Adipocyte (in vitro differentiated cells): ENCODE results near the gene LMAN2L.

ENCODE experiments used
- DNase-seq: peaks from one replicate; pipeline ENCODE4 v3.0.0-alpha.2; 2015; ENCODE audit warnings: low read depth
- H3K27me3 ChIP-seq: replicated peaks from 2 replicates; pipeline ENCODE4 v1.7.0; 2013; ENCODE audit warnings: mild to moderate bottlenecking, low read length, moderate library complexity; ENCODE audit not compliant: control insufficient read depth, insufficient read depth
- H3K36me3 ChIP-seq: 2 replicates; pipeline ENCODE4 v1.7.0; 2013; ENCODE audit warnings: low read length, mild to moderate bottlenecking, moderate library complexity; ENCODE audit not compliant: control insufficient read depth, insufficient read depth, severe bottlenecking
- H3K4me1 ChIP-seq: 2 replicates; pipeline ENCODE4 v1.7.0; 2013; ENCODE audit warnings: mild to moderate bottlenecking, low read length, moderate library complexity; ENCODE audit not compliant: control insufficient read depth, insufficient read depth
- H3K4me3 ChIP-seq: 2 replicates; pipeline ENCODE4 v1.7.0; 2013; ENCODE audit warnings: mild to moderate bottlenecking, low read length, moderate library complexity
- H3K9ac ChIP-seq: 2 replicates; pipeline ENCODE4 v1.7.0; 2013; ENCODE audit warnings: mild to moderate bottlenecking, low read length, moderate library complexity
- H3K9me3 ChIP-seq: 2 replicates; pipeline ENCODE4 v1.7.0; 2013; ENCODE audit warnings: mild to moderate bottlenecking, low read length, moderate library complexity; ENCODE audit not compliant: control insufficient read depth

The LMAN2L gene

DNA sequence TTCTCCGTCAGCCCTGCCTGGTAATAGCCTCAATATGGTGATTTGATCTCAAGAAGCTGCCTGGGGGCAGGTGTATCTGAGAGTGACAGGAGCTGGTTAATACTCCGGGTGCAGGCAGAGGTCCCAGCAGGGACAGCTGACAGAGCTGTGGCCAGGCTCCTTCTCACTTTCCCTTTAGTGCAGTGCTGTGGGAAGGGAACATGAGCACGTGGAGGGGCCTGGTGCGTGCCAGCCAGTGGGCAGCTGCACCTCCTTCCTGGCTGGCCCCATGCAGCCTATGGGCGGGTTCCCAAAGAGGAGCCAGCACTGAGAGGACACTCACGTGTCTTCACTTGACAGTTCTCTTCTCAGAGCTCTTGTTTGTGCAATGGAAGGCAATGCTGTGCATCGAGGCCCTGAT, 29.9 kb upstream of the LMAN2L start:
- no peak for DNase-seq
- Histone ChIP-seq H3K4me1 (no peaks in the 10 kb centered on the region), H3K9ac (no peak overlapping the region), H3K9me3 (no peaks in the 10 kb centered on the region), H3K36me3 (no peaks in the 10 kb centered on the region), H3K4me3 (no peak overlapping the region), H3K27me3 (no peaks in the 10 kb centered on the region)

GRCh38 chr2:96768083-96768561, 28.3 kb upstream of the LMAN2L start:
- H3K4me3 ChIP-seq = no peak overlapping the region

GRCh38 chr2:96767135-96767871, 27.4 kb upstream of the LMAN2L start:
- H3K4me1 ChIP-seq = peaks cover 16% of the 10 kb centered on the region
- H3K36me3 ChIP-seq = no peaks in the 10 kb centered on the region
- H3K4me3 ChIP-seq = no peak overlapping the region
- no peak overlapping the region for H3K9ac ChIP-seq
- no peak for DNase-seq
- no peaks in the 10 kb centered on the region for H3K27me3 ChIP-seq
- H3K9me3 ChIP-seq = no peaks in the 10 kb centered on the region

More at GRCh38 chr2:96768083-96768561, 28.3 kb upstream of the LMAN2L start:
- Histone ChIP-seq H3K4me1 (peaks cover 8% of the 10 kb centered on the region), H3K9ac (no peak overlapping the region), H3K9me3 (no peaks in the 10 kb centered on the region), H3K27me3 (no peaks in the 10 kb centered on the region), H3K36me3 (no peaks in the 10 kb centered on the region)
- no peak for DNase-seq

DNA sequence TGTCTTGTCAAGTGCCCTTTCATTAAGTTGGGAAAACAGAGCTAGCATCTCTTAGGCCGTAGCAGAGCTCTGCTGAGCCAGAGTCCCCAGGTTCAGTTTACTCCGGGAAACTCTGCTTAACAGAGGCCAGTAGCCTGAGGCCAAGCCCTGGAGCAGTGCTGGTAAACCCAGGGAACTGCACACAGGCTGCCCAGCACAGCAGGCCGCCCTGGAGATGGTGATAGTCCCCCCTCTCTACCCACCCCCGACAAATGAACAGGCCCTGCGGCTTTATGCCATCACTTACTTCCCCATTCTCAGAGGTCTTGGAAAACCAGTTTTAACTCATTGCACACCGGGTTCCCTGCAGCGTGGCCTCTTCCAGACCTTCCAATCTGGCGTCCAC, 24.4 kb upstream of the LMAN2L start:
- no peaks in the 10 kb centered on the region for H3K36me3 ChIP-seq
- H3K4me3 ChIP-seq = no peak overlapping the region
- peaks cover 30% of the 10 kb centered on the region for H3K4me1 ChIP-seq
- H3K9ac ChIP-seq = no peak overlapping the region
- H3K9me3 ChIP-seq = no peaks in the 10 kb centered on the region
- H3K27me3 ChIP-seq = no peaks in the 10 kb centered on the region
- DNase-seq = no peak

GRCh38 chr2:96763511-96764252, 23.8 kb upstream of the LMAN2L start:
- Histone ChIP-seq H3K9ac (no peak overlapping the region), H3K36me3 (no peaks in the 10 kb centered on the region), H3K27me3 (no peaks in the 10 kb centered on the region), H3K4me3 (no peak overlapping the region), H3K9me3 (no peaks in the 10 kb centered on the region), H3K4me1 (peaks cover 30% of the 10 kb centered on the region)
- peak; percentile 34 for DNase-seq

DNA sequence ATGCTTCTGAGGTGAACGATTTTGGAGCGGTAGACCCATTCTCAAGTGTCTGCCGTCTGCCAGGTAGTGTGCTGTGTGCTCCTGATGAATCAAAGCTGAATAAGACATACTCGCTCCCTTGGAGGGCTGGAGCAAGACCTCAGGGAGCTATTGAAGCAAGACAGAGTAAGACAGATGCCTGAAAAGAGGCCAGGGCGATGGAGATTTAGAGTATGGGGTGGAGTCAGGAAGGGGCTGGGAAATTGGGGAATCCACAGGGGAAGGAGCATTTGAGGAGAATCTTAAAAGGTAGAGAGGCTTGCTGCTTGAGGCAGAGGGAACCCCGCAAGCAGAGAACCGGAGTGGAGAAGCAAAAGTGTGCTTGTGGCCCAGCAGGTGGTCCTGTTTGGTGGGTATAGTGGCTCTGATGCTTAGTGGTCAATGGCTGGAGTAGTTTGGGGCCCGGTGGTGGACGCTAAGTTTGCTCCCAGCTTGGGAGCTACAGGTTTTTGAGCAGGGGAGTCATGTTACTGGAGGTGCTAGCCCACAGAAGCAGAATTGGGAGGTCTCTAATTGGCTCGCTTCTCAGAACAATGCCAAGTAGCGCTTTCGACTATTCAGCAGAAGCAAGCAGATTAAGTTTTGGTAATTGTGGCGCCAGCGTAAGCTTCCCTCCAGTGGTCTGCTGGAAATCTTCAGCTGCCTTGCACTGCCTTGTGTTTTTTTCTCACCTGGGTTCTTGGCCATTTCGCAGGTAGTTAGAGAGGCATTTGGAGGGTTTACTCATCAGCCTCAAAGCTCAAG, 22.9 kb upstream of the LMAN2L start:
- peaks cover 30% of the 10 kb centered on the region for H3K4me1 ChIP-seq
- H3K36me3 ChIP-seq = no peaks in the 10 kb centered on the region
- no peak overlapping the region for H3K9ac ChIP-seq
- H3K4me3 ChIP-seq = peak overlapping the region; percentile 4
- H3K9me3 ChIP-seq = no peaks in the 10 kb centered on the region
- H3K27me3 ChIP-seq = no peaks in the 10 kb centered on the region
- DNase-seq = no peak

DNA sequence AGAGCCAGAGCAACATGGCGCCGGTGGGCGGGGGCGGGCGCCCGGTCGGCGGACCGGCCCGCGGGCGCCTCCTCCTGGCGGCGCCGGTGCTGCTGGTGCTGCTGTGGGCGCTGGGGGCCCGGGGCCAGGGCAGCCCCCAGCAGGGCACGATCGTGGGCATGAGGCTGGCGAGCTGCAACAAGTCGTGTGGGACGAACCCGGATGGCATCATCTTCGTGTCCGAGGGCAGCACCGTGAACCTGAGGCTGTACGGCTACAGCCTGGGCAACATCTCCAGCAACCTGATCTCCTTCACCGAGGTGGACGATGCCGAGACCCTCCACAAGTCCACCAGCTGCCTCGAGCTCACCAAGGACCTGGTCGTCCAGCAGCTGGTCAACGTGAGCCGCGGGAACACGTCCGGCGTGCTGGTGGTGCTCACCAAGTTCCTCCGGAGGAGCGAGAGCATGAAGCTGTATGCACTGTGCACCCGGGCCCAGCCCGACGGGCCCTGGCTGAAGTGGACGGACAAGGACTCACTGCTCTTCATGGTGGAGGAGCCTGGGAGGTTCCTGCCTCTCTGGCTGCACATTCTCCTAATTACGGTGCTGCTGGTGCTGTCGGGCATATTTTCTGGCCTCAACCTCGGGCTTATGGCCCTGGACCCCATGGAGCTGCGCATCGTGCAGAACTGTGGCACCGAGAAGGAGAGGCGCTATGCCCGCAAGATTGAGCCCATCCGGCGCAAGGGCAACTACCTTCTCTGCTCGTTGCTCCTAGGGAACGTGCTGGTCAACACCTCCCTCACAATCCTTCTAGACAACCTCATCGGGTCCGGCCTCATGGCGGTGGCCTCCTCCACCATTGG, 21.3 kb upstream of the LMAN2L start:
- H3K9me3 ChIP-seq = no peaks in the 10 kb centered on the region
- peak overlapping the region; percentile 71 for H3K9ac ChIP-seq
- no peaks in the 10 kb centered on the region for H3K27me3 ChIP-seq
- no peaks in the 10 kb centered on the region for H3K36me3 ChIP-seq
- H3K4me1 ChIP-seq = peaks cover 30% of the 10 kb centered on the region
- H3K4me3 ChIP-seq = peak overlapping the region; percentile 80
- DNase-seq = no peak

DNA sequence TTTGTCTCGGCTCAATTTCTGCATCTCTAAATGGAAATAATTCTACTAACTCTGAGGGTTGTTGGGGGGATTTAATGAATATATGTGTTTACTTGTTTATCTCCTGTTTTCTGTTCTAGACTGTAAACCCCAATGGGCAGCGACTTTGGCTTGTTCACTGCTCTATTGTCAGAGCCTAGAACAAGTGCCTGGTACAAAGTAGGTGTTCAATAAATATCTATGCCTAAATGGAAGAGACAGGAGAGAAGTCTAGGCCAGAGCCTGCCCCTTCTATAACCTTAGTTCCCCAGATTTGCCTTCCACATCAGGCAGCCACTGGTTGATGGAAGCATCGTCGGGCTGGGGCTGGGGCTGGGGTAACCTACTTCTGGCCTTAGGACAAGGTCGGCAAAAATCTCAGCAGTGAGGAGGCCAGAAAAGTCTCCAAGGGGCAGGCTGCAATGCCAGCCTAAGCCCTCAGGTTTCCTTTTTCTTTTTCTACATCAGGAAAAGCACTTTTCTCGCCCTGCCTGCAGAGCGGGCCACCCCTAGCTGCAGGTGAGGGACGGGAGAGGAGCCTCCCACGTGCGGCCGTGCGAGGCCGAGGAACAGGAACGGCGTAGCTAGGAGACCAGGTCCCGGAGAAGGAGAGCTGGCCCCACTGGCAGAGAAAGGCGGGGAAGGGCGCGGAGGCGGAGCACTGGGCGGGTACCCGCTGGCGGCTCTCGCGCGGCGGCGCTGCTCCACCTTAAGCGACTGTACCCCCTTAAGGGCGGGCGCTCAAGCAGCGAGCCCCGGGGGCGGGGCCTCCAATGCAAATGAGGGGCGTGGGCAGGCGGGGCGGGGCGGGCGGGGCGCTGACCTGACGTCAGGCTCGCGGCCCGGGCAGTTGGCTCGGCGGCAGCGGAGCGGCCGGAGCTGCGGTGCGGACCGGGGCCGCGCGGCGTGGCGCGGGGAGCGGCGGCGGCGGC, 20.4 kb upstream of the LMAN2L start, which contains the start of gene CNNM4:
Gene CNNM4, plus strand, starts transcription at position 867 of the 950 bp plus-strand sequence. CDS start 98 bp downstream, outside the sequence.
- Histone ChIP-seq H3K27me3 (no peaks in the 10 kb centered on the region), H3K36me3 (no peaks in the 10 kb centered on the region), H3K4me1 (peaks cover 30% of the 10 kb centered on the region), H3K9ac (peak within 1 kb of the TSS; percentile 71), H3K9me3 (no peaks in the 10 kb centered on the region), H3K4me3 (peak within 1 kb of the TSS; percentile 80)
- DNase-seq = peak; percentile 97

- Histone ChIP-seq H3K9me3 (no peaks in the 10 kb centered on the region), H3K36me3 (no peaks in the 10 kb centered on the region), H3K27me3 (no peaks in the 10 kb centered on the region), H3K9ac (no peak overlapping the region), H3K4me3 (no peak overlapping the region), H3K4me1 (peaks cover 30% of the 10 kb centered on the region)
- DNase-seq = no peak
Observed at GRCh38 chr2:96759548-96759947, 19.7 kb upstream of the LMAN2L start.

GRCh38 chr2:96758987-96759386, 19.1 kb upstream of the LMAN2L start:
- Histone ChIP-seq H3K36me3 (no peaks in the 10 kb centered on the region), H3K27me3 (no peaks in the 10 kb centered on the region), H3K4me3 (no peak overlapping the region), H3K9ac (no peak overlapping the region), H3K4me1 (peaks cover 26% of the 10 kb centered on the region), H3K9me3 (no peaks in the 10 kb centered on the region)
- no peak for DNase-seq
